GM13976 (cell line): Measurements from ENCODE around the gene SIGLEC1.

ENCODE experiments used
- DNase-seq: peaks from one replicate; pipeline ENCODE4 v3.0.0; 2012; ENCODE audit warnings: low spot score
- in situ Hi-C: fragments of 300-500 bp; cut with MboI; formaldehyde crosslinking; loops from one replicate; pipeline ENCODE4 v1.12.0; 2022; ENCODE audit warnings: low sequenced_read_pairs, mixed read lengths, inconsistent platforms; ENCODE audit not compliant: unreplicated experiment
- TF ChIP-seq, protein P1 (sequence below): IDR thresholded peaks from 2 replicates; pipeline ENCODE4 v1.5.1; 2012; ENCODE audit warnings: borderline replicate concordance, mild to moderate bottlenecking; ENCODE audit not compliant: insufficient read depth; ENCODE audit errors: extremely low read depth, missing control alignments, control extremely low read depth

Gene SIGLEC1

DNA sequence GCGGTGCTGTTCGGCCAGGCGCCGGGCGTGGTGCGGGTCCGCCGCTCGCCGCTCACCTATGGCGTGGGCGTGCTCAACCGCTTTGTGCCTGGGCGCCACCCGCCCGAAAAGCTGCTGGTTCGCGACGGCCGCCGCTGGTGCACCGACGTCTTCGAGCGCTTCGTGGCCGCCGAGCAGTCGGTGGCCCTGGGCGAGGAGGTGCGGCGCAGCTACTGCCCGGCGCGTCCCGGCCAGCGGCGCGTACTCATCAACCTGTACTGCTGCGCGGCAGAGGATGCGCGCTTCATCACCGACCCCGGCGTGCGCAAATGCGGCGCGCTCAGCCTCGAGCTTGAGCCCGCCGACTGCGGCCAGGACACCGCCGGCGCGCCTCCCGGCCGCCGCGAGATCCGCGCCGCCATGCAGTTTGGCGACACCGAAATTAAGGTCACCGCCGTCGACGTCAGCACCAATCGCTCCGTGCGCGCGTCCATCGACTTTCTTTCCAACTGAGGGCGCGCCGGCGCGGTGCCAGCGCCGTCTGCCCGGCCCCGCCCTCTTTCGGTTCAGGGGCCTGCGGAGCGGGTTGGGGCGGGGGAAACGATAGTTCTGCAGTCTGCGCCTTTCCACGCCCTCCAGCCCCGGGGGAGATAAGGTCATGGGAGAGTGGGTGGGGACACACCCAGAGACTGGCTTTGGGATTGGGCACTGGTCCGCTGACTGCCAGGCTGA, 39.4 kb upstream of the SIGLEC1 start:
- peak; percentile 73 for DNase-seq
- TF ChIP-seq, protein P1, sequence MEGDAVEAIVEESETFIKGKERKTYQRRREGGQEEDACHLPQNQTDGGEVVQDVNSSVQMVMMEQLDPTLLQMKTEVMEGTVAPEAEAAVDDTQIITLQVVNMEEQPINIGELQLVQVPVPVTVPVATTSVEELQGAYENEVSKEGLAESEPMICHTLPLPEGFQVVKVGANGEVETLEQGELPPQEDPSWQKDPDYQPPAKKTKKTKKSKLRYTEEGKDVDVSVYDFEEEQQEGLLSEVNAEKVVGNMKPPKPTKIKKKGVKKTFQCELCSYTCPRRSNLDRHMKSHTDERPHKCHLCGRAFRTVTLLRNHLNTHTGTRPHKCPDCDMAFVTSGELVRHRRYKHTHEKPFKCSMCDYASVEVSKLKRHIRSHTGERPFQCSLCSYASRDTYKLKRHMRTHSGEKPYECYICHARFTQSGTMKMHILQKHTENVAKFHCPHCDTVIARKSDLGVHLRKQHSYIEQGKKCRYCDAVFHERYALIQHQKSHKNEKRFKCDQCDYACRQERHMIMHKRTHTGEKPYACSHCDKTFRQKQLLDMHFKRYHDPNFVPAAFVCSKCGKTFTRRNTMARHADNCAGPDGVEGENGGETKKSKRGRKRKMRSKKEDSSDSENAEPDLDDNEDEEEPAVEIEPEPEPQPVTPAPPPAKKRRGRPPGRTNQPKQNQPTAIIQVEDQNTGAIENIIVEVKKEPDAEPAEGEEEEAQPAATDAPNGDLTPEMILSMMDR, result no peak
- in situ Hi-C loops, result no loop called here

DNA sequence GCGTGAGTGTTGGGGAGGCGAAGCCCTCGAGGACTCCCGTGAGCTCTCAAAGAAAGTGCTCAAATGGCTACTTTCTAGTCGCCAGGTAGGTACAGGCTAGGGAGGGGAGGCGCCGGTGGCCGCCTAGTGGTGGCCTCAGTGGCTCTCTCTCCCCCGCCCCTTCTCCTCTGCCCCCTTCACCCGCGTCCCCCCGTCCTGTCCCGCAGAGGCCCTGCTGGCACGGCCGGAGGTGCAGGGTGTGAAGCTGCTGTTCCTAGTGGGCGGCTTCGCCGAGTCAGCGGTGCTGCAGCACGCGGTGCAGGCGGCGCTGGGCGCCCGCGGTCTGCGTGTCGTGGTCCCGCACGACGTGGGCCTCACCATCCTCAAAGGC, 38.9 kb upstream of the SIGLEC1 start:
- in situ Hi-C loops, result no loop called here
- TF ChIP-seq, protein P1, result no peak
- DNase-seq, result no peak

DNA sequence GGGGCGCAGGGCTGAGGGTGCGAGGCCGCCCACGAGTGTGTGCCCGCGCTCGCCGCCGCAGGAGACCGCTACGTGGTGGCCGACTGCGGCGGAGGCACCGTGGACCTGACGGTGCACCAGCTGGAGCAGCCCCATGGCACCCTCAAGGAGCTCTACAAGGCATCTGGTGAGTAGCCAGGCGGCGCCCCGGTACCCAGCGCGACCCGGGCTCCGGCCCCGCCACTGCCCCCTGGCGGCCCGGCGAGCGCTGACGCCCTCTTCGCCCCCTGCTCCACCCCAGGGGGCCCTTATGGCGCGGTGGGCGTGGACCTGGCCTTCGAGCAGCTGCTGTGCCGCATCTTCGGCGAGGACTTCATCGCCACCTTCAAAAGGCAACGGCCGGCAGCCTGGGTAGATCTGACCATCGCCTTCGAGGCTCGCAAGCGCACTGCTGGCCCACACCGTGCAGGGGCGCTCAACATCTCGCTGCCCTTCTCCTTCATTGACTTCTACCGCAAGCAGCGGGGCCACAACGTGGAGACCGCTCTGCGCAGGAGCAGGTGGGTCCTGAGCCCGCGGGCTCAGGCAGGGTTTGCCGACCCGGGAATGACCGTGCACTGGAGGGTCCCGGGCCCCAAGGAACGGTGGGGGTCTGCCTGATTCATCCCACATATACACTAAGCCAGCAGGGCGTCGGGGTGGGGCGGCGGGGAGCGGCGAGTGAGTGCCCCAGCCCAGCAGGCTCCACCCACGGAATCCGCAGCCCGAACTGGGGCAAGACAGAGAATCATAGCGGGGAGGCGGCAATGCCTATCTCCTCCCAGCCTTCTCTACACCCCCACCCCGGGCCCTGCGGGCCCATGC, 37.5 kb upstream of the SIGLEC1 start:
- in situ Hi-C loops, result no loop called here
- TF ChIP-seq, protein P1, result peak; percentile 26
- peak; percentile 80 for DNase-seq

DNA sequence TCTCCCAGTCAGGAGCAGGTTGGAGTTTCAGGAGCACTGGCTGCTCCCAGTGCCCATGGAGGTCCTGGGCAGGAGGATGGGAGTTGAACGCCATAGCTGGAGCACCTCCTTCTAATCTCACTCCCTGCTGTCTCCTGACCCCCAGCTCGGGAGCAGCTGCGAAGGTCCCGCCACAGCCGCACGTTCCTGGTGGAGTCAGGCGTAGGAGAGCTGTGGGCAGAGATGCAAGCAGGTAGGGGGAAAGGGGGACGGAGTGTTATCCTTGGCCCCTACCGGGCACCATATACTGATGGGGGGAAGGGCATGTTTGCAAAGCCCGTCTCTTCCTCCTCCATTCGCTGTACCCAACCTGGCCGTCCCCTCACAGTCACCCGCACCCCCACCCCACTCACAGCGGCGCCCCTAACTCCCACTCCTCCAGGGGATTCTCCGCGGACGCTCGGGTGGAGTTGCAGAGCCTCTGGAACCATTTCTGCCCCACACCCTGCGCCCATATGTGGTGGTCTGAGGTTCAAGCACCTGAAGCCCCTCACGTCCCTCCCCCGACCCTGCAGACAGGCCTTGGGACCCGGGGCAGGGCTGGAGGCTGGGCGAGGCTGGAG, 36.8 kb upstream of the SIGLEC1 start:
- DNase-seq, result no peak
- TF ChIP-seq, protein P1, result no peak
- in situ Hi-C loops, result no loop called here

DNA sequence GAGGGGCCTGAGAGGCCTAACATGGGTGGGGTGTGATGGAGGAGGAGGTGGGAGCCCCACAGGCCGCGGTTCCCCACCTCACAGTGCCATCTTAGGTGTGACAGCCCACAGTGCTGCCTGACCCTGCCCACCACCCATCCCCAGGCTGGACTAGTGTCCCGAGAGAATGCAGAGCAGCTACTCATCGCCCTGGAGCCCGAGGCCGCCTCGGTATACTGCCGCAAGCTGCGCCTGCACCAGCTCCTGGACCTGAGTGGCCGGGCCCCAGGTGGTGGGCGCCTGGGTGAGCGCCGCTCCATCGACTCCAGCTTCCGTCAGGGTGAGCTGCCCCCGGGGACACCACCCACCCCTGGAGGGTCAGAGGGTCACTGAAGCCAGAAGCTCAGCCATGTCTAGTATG, 35.7 kb upstream of the SIGLEC1 start:
- in situ Hi-C loops, result no loop called here
- TF ChIP-seq, protein P1, result no peak
- no peak for DNase-seq

DNA sequence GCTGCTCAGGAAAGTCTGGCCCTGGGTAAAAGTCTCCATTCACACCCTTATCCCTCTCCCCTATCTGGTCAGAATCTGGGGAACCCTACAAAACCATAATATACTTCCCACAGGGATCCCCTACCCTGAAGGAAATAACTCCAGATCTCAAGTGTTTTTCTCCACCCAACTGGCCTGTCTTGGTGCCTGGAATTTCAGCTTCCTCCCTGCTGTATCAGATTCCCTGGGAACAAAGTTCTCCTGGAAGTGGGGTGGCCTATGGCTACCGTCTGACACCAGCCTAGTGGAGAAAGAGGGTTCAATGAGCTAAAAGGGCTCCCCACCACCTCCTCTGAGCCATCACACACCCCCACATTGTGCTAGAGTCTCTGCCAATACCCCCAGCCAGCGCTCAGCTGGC, 35.1 kb upstream of the SIGLEC1 start:
- TF ChIP-seq, protein P1, result no peak
- in situ Hi-C loops, result no loop called here
- no peak for DNase-seq
